ENCODE measurements around the gene SLC22A8. TPM values are rescaled to one million over a fixed set of nuclear protein-coding genes. Genes with fewer than 3 reads are reported as not detected.
"Not testable (repeated sequence)": the region's sequence is repeated elsewhere in the genome, so short reads cannot be mapped to it uniquely, and the experiment has no call there.

Gene SLC22A8
- total RNA-seq, 1 donor from 2014 or later, result not detected

DNA sequence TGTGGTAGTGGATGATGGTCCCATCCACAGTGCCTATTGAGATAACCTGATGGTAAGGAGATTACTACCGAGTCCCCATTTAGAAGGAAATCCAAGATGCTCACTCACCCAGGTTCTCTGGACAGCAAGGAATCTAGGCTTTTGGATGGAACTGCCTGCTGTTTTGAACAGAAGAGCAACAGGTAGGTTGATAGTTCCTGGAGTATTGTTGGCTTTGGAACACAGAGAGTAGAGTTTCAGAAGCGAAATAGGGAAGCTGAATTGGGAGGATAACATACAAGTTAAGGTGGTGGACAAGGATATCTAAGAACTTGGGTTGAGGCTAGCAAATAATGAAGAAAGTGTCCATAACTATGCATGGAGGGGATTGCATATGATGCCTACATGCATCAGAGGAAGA, 58.5 kb downstream of the SLC22A8 start:
- H3K4me3 ChIP-seq (ENCODE audit: low read depth, low read length), result no peak overlapping the region
- TF ChIP-seq, protein P1, sequence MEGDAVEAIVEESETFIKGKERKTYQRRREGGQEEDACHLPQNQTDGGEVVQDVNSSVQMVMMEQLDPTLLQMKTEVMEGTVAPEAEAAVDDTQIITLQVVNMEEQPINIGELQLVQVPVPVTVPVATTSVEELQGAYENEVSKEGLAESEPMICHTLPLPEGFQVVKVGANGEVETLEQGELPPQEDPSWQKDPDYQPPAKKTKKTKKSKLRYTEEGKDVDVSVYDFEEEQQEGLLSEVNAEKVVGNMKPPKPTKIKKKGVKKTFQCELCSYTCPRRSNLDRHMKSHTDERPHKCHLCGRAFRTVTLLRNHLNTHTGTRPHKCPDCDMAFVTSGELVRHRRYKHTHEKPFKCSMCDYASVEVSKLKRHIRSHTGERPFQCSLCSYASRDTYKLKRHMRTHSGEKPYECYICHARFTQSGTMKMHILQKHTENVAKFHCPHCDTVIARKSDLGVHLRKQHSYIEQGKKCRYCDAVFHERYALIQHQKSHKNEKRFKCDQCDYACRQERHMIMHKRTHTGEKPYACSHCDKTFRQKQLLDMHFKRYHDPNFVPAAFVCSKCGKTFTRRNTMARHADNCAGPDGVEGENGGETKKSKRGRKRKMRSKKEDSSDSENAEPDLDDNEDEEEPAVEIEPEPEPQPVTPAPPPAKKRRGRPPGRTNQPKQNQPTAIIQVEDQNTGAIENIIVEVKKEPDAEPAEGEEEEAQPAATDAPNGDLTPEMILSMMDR (IDR thresholded peaks at IDR 0.05; ENCODE audit: insufficient read depth, low read length, poor library complexity, severe bottlenecking), result no peak
- no peaks in the 10 kb centered on the region for H3K27me3 ChIP-seq (ENCODE audit: control insufficient read depth, insufficient read depth, low read length)
- DNase-seq (ENCODE audit: low read depth), result no peak
- H3K36me3 ChIP-seq (ENCODE audit: control insufficient read depth, insufficient read depth, low read length), result no peaks in the 10 kb centered on the region

DNA sequence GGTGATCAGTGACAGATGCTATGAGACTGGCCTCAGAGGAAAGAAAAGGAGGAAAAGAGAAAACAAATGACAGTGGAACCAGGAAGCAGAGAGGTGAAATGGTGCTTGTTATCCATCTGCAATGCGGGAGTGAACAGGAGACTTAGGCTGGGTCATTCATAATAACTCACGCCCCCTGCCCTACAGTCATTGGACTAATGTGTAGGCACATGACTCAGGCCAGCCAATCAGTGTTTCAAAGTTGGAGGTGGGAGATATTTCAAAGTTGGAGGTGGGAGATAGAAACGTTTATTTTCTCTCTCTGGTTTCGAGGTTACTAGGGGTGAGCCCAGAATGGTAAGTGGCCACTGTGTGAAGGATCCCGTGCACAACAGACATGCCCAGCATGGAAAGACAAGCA, 61.2 kb downstream of the SLC22A8 start:
- Histone ChIP-seq H3K36me3 (ENCODE audit: control insufficient read depth, insufficient read depth, low read length) (no peaks in the 10 kb centered on the region), H3K27me3 (ENCODE audit: control insufficient read depth, insufficient read depth, low read length) (no peaks in the 10 kb centered on the region), H3K4me3 (ENCODE audit: low read depth, low read length) (no peak overlapping the region)
- no peak for DNase-seq (ENCODE audit: low read depth)
- TF ChIP-seq, protein P1 (IDR thresholded peaks at IDR 0.05; ENCODE audit: insufficient read depth, low read length, poor library complexity, severe bottlenecking), result no peak

DNA sequence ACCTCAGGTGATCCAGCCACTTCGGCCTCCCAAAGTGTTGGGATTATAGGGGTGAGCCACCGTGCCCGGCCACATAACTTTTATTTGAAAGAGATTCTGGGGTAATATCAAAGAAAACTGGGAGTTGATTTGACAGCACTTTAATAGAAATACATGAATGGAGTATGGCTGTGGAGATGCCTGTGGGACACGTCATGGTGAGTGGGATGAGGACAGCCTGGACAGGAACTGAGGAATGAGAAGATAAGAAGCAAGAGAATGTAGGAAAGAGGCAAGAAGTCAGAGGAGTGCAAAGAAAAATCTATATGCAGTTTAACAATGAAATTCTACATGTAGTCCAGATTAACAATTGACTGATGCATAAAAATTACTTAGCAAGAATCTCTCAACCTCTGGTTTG, 61.8 kb downstream of the SLC22A8 start:
- TF ChIP-seq, protein P1 (IDR thresholded peaks at IDR 0.05; ENCODE audit: insufficient read depth, low read length, poor library complexity, severe bottlenecking), result no peak
- Histone ChIP-seq H3K36me3 (ENCODE audit: control insufficient read depth, insufficient read depth, low read length) (no peaks in the 10 kb centered on the region), H3K4me3 (ENCODE audit: low read depth, low read length) (no peak overlapping the region), H3K27me3 (ENCODE audit: control insufficient read depth, insufficient read depth, low read length) (no peaks in the 10 kb centered on the region)
- DNase-seq (ENCODE audit: low read depth), result no peak

DNA sequence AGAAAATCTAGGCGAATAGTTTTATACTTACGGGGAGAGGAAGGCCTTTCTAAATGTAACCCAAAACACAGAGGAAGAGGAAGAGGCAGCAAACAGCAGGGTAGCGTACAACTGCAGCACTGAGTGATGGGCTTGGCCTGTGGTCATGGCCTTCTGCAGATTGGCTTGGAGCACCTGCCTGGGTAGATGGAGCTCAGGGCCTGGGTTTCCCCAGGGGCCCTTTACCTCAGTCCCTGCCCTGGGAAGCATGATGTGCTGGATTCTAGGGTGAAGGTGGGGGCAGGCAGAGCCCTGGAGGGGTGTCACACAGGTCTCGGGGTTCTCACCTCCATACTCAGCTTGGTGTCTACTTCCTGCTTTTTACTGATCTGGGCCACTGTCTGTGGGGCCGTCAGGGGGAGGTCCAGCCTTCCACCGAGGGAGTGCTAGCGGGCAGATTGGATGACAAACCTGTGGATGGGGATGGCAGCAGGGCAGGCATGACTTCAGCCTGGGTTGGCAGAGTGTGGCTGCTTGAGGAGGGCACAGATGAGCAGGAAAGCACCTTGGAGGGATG, 66.8 kb downstream of the SLC22A8 start:
- no peak for DNase-seq (ENCODE audit: low read depth)
- H3K36me3 ChIP-seq (ENCODE audit: control insufficient read depth, insufficient read depth, low read length), result no peaks in the 10 kb centered on the region
- H3K4me3 ChIP-seq (ENCODE audit: low read depth, low read length), result no peak overlapping the region
- H3K27me3 ChIP-seq (ENCODE audit: control insufficient read depth, insufficient read depth, low read length), result no peaks in the 10 kb centered on the region
- TF ChIP-seq, protein P1 (IDR thresholded peaks at IDR 0.05; ENCODE audit: insufficient read depth, low read length, poor library complexity, severe bottlenecking), result no peak

DNA sequence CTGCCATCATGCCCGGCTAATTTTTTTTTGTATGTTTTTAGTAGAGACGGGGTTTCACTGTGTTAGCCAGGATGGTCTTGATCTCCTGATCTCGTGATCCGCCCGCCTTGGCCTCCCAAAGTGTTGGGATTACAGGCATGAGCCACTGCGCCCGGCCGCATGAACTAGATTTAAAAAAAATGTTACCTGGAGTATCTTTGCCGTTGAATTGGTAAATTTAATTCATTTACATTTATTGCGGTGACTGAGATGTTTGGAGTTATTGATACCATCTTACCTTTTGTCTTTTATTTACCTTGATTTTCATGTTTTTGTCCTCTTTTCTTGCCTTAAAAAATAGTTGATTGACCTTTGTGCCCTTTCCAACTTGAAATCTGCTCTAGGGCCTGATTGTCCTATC, 70.1 kb downstream of the SLC22A8 start:
- not testable (repeated sequence) for H3K36me3 ChIP-seq (ENCODE audit: control insufficient read depth, insufficient read depth, low read length); DNase-seq (ENCODE audit: low read depth); H3K4me3 ChIP-seq (ENCODE audit: low read depth, low read length); H3K27me3 ChIP-seq (ENCODE audit: control insufficient read depth, insufficient read depth, low read length)

Other genes starting within 250 kb of the SLC22A8 start
- 19.4 and 29.1 TPM in 2 replicates for gene TAF6L, start 244.4 kb downstream of the SLC22A8 start, total RNA-seq
- 66.7 and 72.5 TPM in 2 replicates for gene TMEM179B, start 228.4 kb downstream of the SLC22A8 start, total RNA-seq
- 32.8 and 41.3 TPM in 2 replicates for gene TMEM223, start 223.8 kb downstream of the SLC22A8 start, total RNA-seq
- gene NXF1, start 210.4 kb downstream of the SLC22A8 start, total RNA-seq, result 40.9 and 41.4 TPM in 2 replicates
- 30.2 and 34.3 TPM in 2 replicates for gene STX5, start 183.8 kb downstream of the SLC22A8 start, total RNA-seq
- not detected in 2 replicates for gene TEX54, start 183.0 kb downstream of the SLC22A8 start, total RNA-seq
- 90.2 and 92.8 TPM in 2 replicates for gene WDR74, start 176.3 kb downstream of the SLC22A8 start, total RNA-seq
- gene SLC3A2, start 134.9 kb downstream of the SLC22A8 start, total RNA-seq, result 441 and 475 TPM in 2 replicates
- not detected in 2 replicates for gene CHRM1, start 94.5 kb downstream of the SLC22A8 start, total RNA-seq
- not detected in 2 replicates for gene SLC22A6, start 30.9 kb downstream of the SLC22A8 start, total RNA-seq
- not detected in 2 replicates for gene SLC22A24, start 128.4 kb upstream of the SLC22A8 start, total RNA-seq
- not detected in 2 replicates for gene SLC22A25, start 227.8 kb upstream of the SLC22A8 start, total RNA-seq

All from kidney epithelial cell (primary cell).